Prostate gland (tissue), 2 donors: Measurements from ENCODE around the gene MYO18B.

Experiments
- POLR2A ChIP-seq: fragments of 450-650 bp; IDR thresholded peaks from one replicate; pipeline ENCODE4 v1.6.1; 2016; ENCODE audit warnings: antibody characterized with exemption, mild to moderate bottlenecking
- POLR2AphosphoS5 ChIP-seq: sonication (generic); formaldehyde crosslinking; IDR thresholded peaks from one replicate; pipeline ENCODE4 v1.6.1; 2017; ENCODE audit warnings: antibody characterized with exemption
- TF ChIP-seq, protein P1 (sequence below), 4 experiments: fragments of 200-600 bp in 2 of 4; fragments of 450-650 bp in 2 of 4; sonication (generic) in 2 of 4; IDR thresholded peaks; 1 replicate in 3 of 4; 2 replicates in 1 of 4; pipeline ENCODE4 v1.5.1; 2016 to 2019; ENCODE audit warnings: antibody characterized with exemption in 4 of 4, mild to moderate bottlenecking in 2 of 4, moderate library complexity in 2 of 4

DNA sequence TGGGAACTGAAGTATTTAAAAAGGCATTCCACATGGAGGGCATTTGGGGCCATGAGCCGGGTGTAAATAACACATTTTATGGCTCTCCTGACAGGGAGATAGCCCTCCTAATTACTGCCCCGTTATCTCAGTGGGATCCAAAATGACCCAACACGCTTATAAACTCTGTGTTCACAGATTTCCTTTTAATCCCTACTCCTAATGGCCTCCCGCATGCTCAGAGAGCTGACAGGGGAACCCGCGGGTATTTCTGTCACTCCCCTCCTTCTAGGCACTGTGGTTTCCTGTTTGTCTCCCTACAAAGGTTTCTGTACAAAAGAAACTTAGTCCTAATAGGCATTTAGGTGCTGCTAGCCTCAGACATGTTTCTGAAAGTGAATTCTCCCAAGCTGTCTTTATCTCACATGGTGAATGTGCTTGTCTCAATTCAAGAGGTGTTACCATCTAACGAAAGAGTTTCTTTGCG, 224.5 kb downstream of the MYO18B start:
- TF ChIP-seq, protein P1, sequence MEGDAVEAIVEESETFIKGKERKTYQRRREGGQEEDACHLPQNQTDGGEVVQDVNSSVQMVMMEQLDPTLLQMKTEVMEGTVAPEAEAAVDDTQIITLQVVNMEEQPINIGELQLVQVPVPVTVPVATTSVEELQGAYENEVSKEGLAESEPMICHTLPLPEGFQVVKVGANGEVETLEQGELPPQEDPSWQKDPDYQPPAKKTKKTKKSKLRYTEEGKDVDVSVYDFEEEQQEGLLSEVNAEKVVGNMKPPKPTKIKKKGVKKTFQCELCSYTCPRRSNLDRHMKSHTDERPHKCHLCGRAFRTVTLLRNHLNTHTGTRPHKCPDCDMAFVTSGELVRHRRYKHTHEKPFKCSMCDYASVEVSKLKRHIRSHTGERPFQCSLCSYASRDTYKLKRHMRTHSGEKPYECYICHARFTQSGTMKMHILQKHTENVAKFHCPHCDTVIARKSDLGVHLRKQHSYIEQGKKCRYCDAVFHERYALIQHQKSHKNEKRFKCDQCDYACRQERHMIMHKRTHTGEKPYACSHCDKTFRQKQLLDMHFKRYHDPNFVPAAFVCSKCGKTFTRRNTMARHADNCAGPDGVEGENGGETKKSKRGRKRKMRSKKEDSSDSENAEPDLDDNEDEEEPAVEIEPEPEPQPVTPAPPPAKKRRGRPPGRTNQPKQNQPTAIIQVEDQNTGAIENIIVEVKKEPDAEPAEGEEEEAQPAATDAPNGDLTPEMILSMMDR (IDR thresholded peaks at IDR 0.05): no peak
- TF ChIP-seq POLR2AphosphoS5 (no peak), POLR2A (no peak)
